22Rv1 (cell line): ENCODE measurements around the gene NF1.

Source experiments
- CTCF ChIP-seq: fragments of 450-650 bp; IDR thresholded peaks from 2 replicates; pipeline ENCODE4 v1.5.1; 2017; ENCODE audit warnings: mild to moderate bottlenecking
- ZFX ChIP-seq: fragments of 450-650 bp; IDR thresholded peaks from 2 replicates; pipeline ENCODE4 v1.6.1; 2017; ENCODE audit warnings: antibody characterized with exemption, borderline replicate concordance

GRCh38 chr17:31275116-31275515 is 180.3 kb downstream of the NF1 start:
- TF ChIP-seq CTCF (no peak), ZFX (no peak)
